Measurements from ENCODE around the gene MAPKAP1. TPM values are rescaled to one million over a fixed set of nuclear protein-coding genes. Genes with fewer than 3 reads are reported as not detected.

The MAPKAP1 gene
- total and polyA plus RNA-seq, 2 of the 13 experiments (the other 11 are each of a cell fraction or from before 2014, with no cell fraction given), result 45.0 to 64.3 TPM

- TF ChIP-seq UBTF (CRISPR knock-in tag; IDR thresholded peaks at IDR 0.05) (peak; percentile 46; the same call in 1 of the 2 replicates), TEAD3 (CRISPR knock-in tag; optimal IDR thresholded peaks at IDR 0.05; ENCODE audit: borderline replicate concordance) (no peak), ZNF430 (CRISPR knock-in tag; IDR thresholded peaks at IDR 0.05) (no peak), ZNF713 (CRISPR knock-in tag; IDR thresholded peaks at IDR 0.05) (no peak), TP53 (CRISPR knock-in tag; conservative IDR thresholded peaks at IDR 0.05) (no peak), ZNF644 (CRISPR knock-in tag; IDR thresholded peaks at IDR 0.05; ENCODE audit: low read depth) (no peak), FLYWCH1 (CRISPR knock-in tag; IDR thresholded peaks at IDR 0.05) (no peak), BRD4 (CRISPR knock-in tag; IDR thresholded peaks at IDR 0.05) (no peak), CSRNP1 (CRISPR knock-in tag; IDR thresholded peaks at IDR 0.05) (no peak), GATAD1 (CRISPR knock-in tag; IDR thresholded peaks at IDR 0.05) (no peak), PHF21A (CRISPR knock-in tag; IDR thresholded peaks at IDR 0.05) (no peak), PAX8 (CRISPR knock-in tag; IDR thresholded peaks at IDR 0.05; ENCODE audit: borderline replicate concordance) (no peak), TCF12 (IDR thresholded peaks at IDR 0.05) (no peak), TCF12 (CRISPR knock-in tag; IDR thresholded peaks at IDR 0.05) (no peak), ZNF136 (CRISPR knock-in tag; IDR thresholded peaks at IDR 0.05; ENCODE audit: low read depth) (no peak), ZNF784 (CRISPR knock-in tag; IDR thresholded peaks at IDR 0.05; ENCODE audit: borderline replicate concordance) (no peak), ZGPAT (CRISPR knock-in tag; IDR thresholded peaks at IDR 0.05) (0 out of 2 replicates have a peak, but pooled peaks have one; percentile 31), KLF12 (CRISPR knock-in tag; IDR thresholded peaks at IDR 0.05; ENCODE audit: borderline replicate concordance) (no peak), HOXA3 (CRISPR knock-in tag; IDR thresholded peaks at IDR 0.05) (no peak; the same call in 1 of the 2 replicates), ZFY (CRISPR knock-in tag; IDR thresholded peaks at IDR 0.05) (peak; percentile 47), MIER3 (CRISPR knock-in tag; IDR thresholded peaks at IDR 0.05; ENCODE audit: borderline replicate concordance) (no peak), ZNF282 (IDR thresholded peaks at IDR 0.05; ENCODE audit: partially characterized antibody) (no peak), GATAD2A (CRISPR knock-in tag; IDR thresholded peaks at IDR 0.05) (no peak), KDM5A (IDR thresholded peaks at IDR 0.05; ENCODE audit: borderline replicate concordance, low read length) (no peak), RBFOX2 (IDR thresholded peaks at IDR 0.05; ENCODE audit: low read depth, low read length) (no peak), TBX3 (IDR thresholded peaks at IDR 0.05; ENCODE audit: borderline replicate concordance) (no peak), STAG1 (CRISPR knock-in tag; IDR thresholded peaks at IDR 0.05) (no peak), ZBTB42 (CRISPR knock-in tag; IDR thresholded peaks at IDR 0.05) (no peak)
These were observed 40.9 kb upstream of the MAPKAP1 start (continued) for GRCh38 chr9:125747765-125748445.

Data from HepG2 (cell line).